Thyroid gland (tissue), 4 donors: ENCODE results near the gene MAST4.

ENCODE experiments used
- CTCF ChIP-seq, 6 experiments: fragments of 200-600 bp in 3 of 6; fragments of 450-650 bp in 3 of 6; sonication (generic) in 3 of 6; IDR thresholded peaks; one replicate each; pipeline ENCODE4 v1.5.1; 2016 to 2019; ENCODE audit warnings: antibody characterized with exemption in 6 of 6, mild to moderate bottlenecking in 2 of 6, inconsistent platforms in 1 of 6, moderate library complexity in 1 of 6
- POLR2A ChIP-seq, 2 donors: fragments of 450-650 bp; IDR thresholded peaks; one replicate each; pipeline ENCODE4 v1.6.1; 2017; ENCODE audit warnings: antibody characterized with exemption in 2 of 2, mild to moderate bottlenecking in 2 of 2, moderate library complexity in 1 of 2

- TF ChIP-seq CTCF (IDR thresholded peaks at IDR 0.05) (no peak), POLR2A (IDR thresholded peaks at IDR 0.05) (no peak)
Observed at GRCh38 chr5:67119010-67119409, 522.8 kb downstream of the MAST4 start.
